Mesendoderm (in vitro differentiated cells): ENCODE measurements around the gene PPP1R7.
A peak's percentile ranks its signal among the peaks of the same experiment; 100 is the strongest.

Experiments used
- DNase-seq: peaks from one replicate; pipeline ENCODE4 v3.0.0; 2013
- H2AK5ac ChIP-seq: 2 replicates; pipeline ENCODE4 v1.6.1; 2013; ENCODE audit warnings: low read length, inconsistent platforms
- H2BK120ac ChIP-seq: 2 replicates; pipeline ENCODE4 v1.6.1; 2013; ENCODE audit warnings: low read depth, mild to moderate bottlenecking, low read length, moderate library complexity, mixed read lengths
- H2BK15ac ChIP-seq: replicated peaks from 2 replicates; pipeline ENCODE4 v1.6.1; 2013; ENCODE audit warnings: low read depth, mild to moderate bottlenecking, moderate library complexity
- H2BK5ac ChIP-seq: 2 replicates; pipeline ENCODE4 v1.6.1; 2013; ENCODE audit warnings: low read length, inconsistent platforms
- H3K18ac ChIP-seq: 2 replicates; pipeline ENCODE4 v1.6.1; 2013; ENCODE audit warnings: mild to moderate bottlenecking, low read length, mixed read lengths
- H3K23ac ChIP-seq: one replicate; pipeline ENCODE4 v1.6.1; 2013; ENCODE audit warnings: low read length
- H3K27ac ChIP-seq: 2 replicates; pipeline ENCODE4 v1.5.1; 2013; ENCODE audit warnings: low read depth, mild to moderate bottlenecking, inconsistent platforms, low read length, moderate library complexity
- H3K27me3 ChIP-seq: 2 replicates; pipeline ENCODE4 v1.6.1; 2013; ENCODE audit warnings: low read length, control low read depth, mild to moderate bottlenecking, inconsistent platforms; ENCODE audit not compliant: insufficient read depth, poor library complexity
- H3K36me3 ChIP-seq: 2 replicates; pipeline ENCODE4 v1.6.1; 2013; ENCODE audit warnings: low read length, inconsistent platforms; ENCODE audit not compliant: control insufficient read depth, insufficient read depth
- H3K4ac ChIP-seq: one replicate; pipeline ENCODE4 v1.6.1; 2013; ENCODE audit warnings: low read depth, mild to moderate bottlenecking, low read length, moderate library complexity
- H3K4me1 ChIP-seq: 2 replicates; pipeline ENCODE4 v1.6.1; 2013; ENCODE audit warnings: low read depth, low read length, inconsistent platforms; ENCODE audit not compliant: control insufficient read depth
- H3K4me2 ChIP-seq: 2 replicates; pipeline ENCODE4 v1.6.1; 2013; ENCODE audit warnings: low read length
- H3K4me3 ChIP-seq: 2 replicates; pipeline ENCODE4 v1.5.1; 2013; ENCODE audit warnings: mild to moderate bottlenecking, low read length
- H3K56ac ChIP-seq: one replicate; pipeline ENCODE4 v1.6.1; 2013; ENCODE audit warnings: low read length
- H3K79me1 ChIP-seq: 2 replicates; pipeline ENCODE4 v1.6.1; 2013; ENCODE audit warnings: low read length, inconsistent platforms
- H3K79me2 ChIP-seq: 2 replicates; pipeline ENCODE4 v1.6.1; 2013; ENCODE audit warnings: mild to moderate bottlenecking, low read length; ENCODE audit not compliant: control insufficient read depth, insufficient read depth
- H3K9ac ChIP-seq: 2 replicates; pipeline ENCODE4 v1.6.1; 2013; ENCODE audit warnings: low read length, inconsistent platforms
- H4K5ac ChIP-seq: one replicate; pipeline ENCODE4 v1.6.1; 2013; ENCODE audit warnings: low read length
- H4K8ac ChIP-seq: one replicate; pipeline ENCODE4 v1.6.1; 2013; ENCODE audit warnings: low read depth, mild to moderate bottlenecking, control low read depth, low read length, moderate library complexity
- WGBS: extraction: QIAGEN DNeasy Blood & Tissue Kit; methylation state at CpG from one replicate; pipeline ENCODE4 v1.1.7; 2013; ENCODE audit warnings: low lambda C conversion rate, missing lambda C conversion rate; ENCODE audit not compliant: insufficient coverage; ENCODE audit errors: extremely low coverage; 5-methylcytosine and 5-hydroxymethylcytosine counted together

Gene PPP1R7

DNA sequence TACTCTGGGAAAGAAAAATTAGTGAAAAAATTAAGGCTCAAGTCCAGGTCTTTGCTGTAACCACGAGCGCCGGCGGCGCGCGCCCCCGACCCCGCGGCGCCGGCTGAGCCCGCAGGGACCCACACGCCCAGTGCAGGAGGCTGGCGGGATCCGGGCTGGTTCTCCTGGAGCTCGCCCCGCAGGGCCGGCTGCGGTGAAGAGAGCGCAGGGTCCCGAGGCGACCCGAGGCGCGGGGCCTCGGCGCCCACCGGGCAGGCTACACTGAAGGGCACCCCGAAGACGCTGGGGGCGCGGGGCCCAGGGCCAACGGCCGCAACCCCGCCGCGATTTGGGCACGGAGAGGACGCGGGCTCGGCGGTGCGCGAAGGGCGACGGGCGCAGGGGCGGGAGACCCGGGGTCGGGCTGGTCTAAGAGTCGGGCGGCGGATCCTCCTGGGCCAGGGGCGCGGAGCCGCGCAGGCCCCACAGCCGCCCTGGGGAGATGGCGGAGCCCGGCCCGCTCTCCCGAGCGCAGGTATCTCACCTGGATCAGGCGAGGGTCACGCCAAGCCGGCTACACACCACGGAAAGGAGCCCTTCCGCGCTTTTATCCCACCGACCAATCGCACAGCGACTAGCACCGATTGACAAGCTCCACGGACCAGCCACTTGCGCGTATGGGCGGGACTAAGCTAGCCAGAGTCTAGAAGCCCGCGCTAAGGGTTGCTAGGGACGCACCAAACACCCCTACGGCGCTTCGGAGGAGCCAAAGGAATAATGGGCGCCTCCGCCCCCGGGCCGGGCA is 1.2 kb upstream of the PPP1R7 start, which contains the start of gene PASK:
Gene PASK (minus strand): TSS at position 582 of the 784 bp plus-strand sequence. CDS start 6,440 bp downstream, outside the sequence.
- Histone ChIP-seq H2AK5ac (no peak within 1 kb of the TSS), H3K9ac (peak within 1 kb of the TSS; percentile 79), H4K5ac (no peak within 1 kb of the TSS), H3K79me1 (peaks cover 16% of the 10 kb centered on the region), H3K27ac (no peak within 1 kb of the TSS), H3K23ac (no peak within 1 kb of the TSS), H3K36me3 (no peaks in the 10 kb centered on the region), H3K79me2 (no peaks in the 10 kb centered on the region), H3K27me3 (no peaks in the 10 kb centered on the region), H2BK15ac (no peak within 1 kb of the TSS), H2BK5ac (no peak within 1 kb of the TSS), H4K8ac (no peak within 1 kb of the TSS), H3K4me3 (peak within 1 kb of the TSS; percentile 60), H3K4me1 (no peaks in the 10 kb centered on the region), H3K18ac (peak within 1 kb of the TSS; percentile 54), H3K56ac (peak within 1 kb of the TSS; percentile 85), H3K4me2 (peak within 1 kb of the TSS; percentile 99), H3K4ac (peak within 1 kb of the TSS; percentile 74), H2BK120ac (no peak within 1 kb of the TSS)
- peak; percentile 99 for DNase-seq
- WGBS: no CpG with 5 or more reads among the region's 88 CpGs

- no CpG with 5 or more reads among the region's 23 CpGs for WGBS
- Histone ChIP-seq H3K56ac (peak overlapping the region; percentile 85), H2BK5ac (no peak overlapping the region), H3K27ac (no peak overlapping the region), H3K36me3 (no peaks in the 10 kb centered on the region), H2AK5ac (no peak overlapping the region), H3K4me1 (no peaks in the 10 kb centered on the region), H2BK15ac (no peak overlapping the region), H3K79me2 (no peaks in the 10 kb centered on the region), H3K4ac (no peak overlapping the region), H3K18ac (no peak overlapping the region), H3K9ac (peak overlapping the region; percentile 72), H4K5ac (no peak overlapping the region), H4K8ac (no peak overlapping the region), H2BK120ac (no peak overlapping the region), H3K4me2 (peak overlapping the region; percentile 99), H3K27me3 (no peaks in the 10 kb centered on the region), H3K23ac (no peak overlapping the region), H3K79me1 (peaks cover 14% of the 10 kb centered on the region), H3K4me3 (peak overlapping the region; percentile 60)
- DNase-seq: no peak
Measured at GRCh38 chr2:241149675-241149924, 667 bp upstream of the PPP1R7 start.

- no peak overlapping the region for H2BK120ac ChIP-seq
- peak overlapping the region; percentile 33 for H3K27ac ChIP-seq
- H3K56ac ChIP-seq: peak overlapping the region; percentile 85
Measured at GRCh38 chr2:241150660-241151530, 628 bp downstream of the PPP1R7 start.

GRCh38 chr2:241151934-241152660 is 1.8 kb downstream of the PPP1R7 start:
- Histone ChIP-seq H3K27ac (no peak overlapping the region), H3K27me3 (no peaks in the 10 kb centered on the region), H3K18ac (no peak overlapping the region), H3K4ac (no peak overlapping the region), H3K4me3 (no peak overlapping the region), H4K5ac (no peak overlapping the region), H3K4me2 (no peak overlapping the region), H3K36me3 (no peaks in the 10 kb centered on the region), H3K23ac (no peak overlapping the region), H3K4me1 (peaks cover 2% of the 10 kb centered on the region), H4K8ac (no peak overlapping the region), H3K79me2 (no peaks in the 10 kb centered on the region), H2BK120ac (no peak overlapping the region), H3K9ac (peak overlapping the region; percentile 16), H2BK15ac (no peak overlapping the region), H3K56ac (peak overlapping the region; percentile 3), H2BK5ac (no peak overlapping the region), H2AK5ac (no peak overlapping the region), H3K79me1 (peaks cover 13% of the 10 kb centered on the region)
- peak; percentile 30 for DNase-seq
- no CpG with 5 or more reads among the region's 8 CpGs for WGBS

More at GRCh38 chr2:241150660-241151530, 628 bp downstream of the PPP1R7 start:
- no CpG with 5 or more reads among the region's 37 CpGs for WGBS
- no peaks in the 10 kb centered on the region for H3K27me3 ChIP-seq
- H3K4me2 ChIP-seq: peak overlapping the region; percentile 95
- peaks cover 14% of the 10 kb centered on the region for H3K79me1 ChIP-seq
- H2BK5ac ChIP-seq: no peak overlapping the region
- H3K4me1 ChIP-seq: no peaks in the 10 kb centered on the region
- H3K36me3 ChIP-seq: no peaks in the 10 kb centered on the region
- no peak overlapping the region for H2AK5ac ChIP-seq
- no peak for DNase-seq
- no peak overlapping the region for H3K23ac ChIP-seq
- no peaks in the 10 kb centered on the region for H3K79me2 ChIP-seq
- peak overlapping the region; percentile 70 for H3K18ac ChIP-seq
- H3K9ac ChIP-seq: peak overlapping the region; percentile 77
- no peak overlapping the region for H4K5ac ChIP-seq
- peak overlapping the region; percentile 79 for H3K4me3 ChIP-seq
- H3K4ac ChIP-seq: no peak overlapping the region
- H4K8ac ChIP-seq: no peak overlapping the region
- no peak overlapping the region for H2BK15ac ChIP-seq

DNA sequence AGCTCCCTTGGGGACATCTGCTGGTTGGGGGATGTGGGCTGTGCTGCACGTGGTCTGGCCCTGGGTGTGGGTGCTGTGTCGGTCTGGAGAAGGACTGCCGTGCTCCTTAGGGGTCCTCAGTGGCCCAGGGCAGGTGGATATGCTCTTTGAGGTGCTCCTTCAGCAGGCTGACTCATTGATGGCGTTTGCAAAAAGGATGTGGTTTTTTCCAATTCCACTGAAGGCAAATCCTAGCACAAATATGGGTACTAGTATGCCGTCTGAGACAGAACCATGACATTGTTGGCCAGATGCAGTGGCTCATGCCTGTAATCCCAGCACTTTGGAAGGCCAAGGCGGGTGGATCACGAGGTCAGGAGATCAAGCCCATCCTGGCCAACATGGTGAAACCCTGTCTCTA is 3.3 kb downstream of the PPP1R7 start:
- peaks cover 10% of the 10 kb centered on the region for H3K79me1 ChIP-seq
- H3K27me3 ChIP-seq: no peaks in the 10 kb centered on the region
- H2AK5ac ChIP-seq: no peak overlapping the region
- no peak overlapping the region for H3K18ac ChIP-seq
- H3K56ac ChIP-seq: no peak overlapping the region
- no peak overlapping the region for H3K4me2 ChIP-seq
- no peak overlapping the region for H3K27ac ChIP-seq
- H4K5ac ChIP-seq: no peak overlapping the region
- no peak for DNase-seq
- H3K4me1 ChIP-seq: peaks cover 2% of the 10 kb centered on the region
- no peak overlapping the region for H2BK120ac ChIP-seq
- H3K9ac ChIP-seq: no peak overlapping the region
- no peak overlapping the region for H4K8ac ChIP-seq
- H2BK5ac ChIP-seq: no peak overlapping the region
- WGBS: no CpG with 5 or more reads among the region's 7 CpGs
- no peak overlapping the region for H3K4ac ChIP-seq
- H3K79me2 ChIP-seq: no peaks in the 10 kb centered on the region
- no peak overlapping the region for H2BK15ac ChIP-seq
- H3K23ac ChIP-seq: no peak overlapping the region
- no peak overlapping the region for H3K4me3 ChIP-seq
- H3K36me3 ChIP-seq: no peaks in the 10 kb centered on the region
